BLaER1 treated with 17β-estradiol and CSF1 and Interleukin-3, amounts not matched to agents 10 nM and 100 nM (cell line): ENCODE measurements around the gene TUBA1C.
A peak's percentile ranks its signal among the peaks of the same experiment; 100 is the strongest.
"Not testable (repeated sequence)": the region's sequence is repeated elsewhere in the genome, so short reads cannot be mapped to it uniquely, and the experiment has no call there.

Source experiments
- H3K27ac ChIP-seq, 11 experiments: shearing (Covaris generic); formaldehyde crosslinking; 2 replicates each; pipeline ENCODE4 v1.8.1; 2022
- H3K27me3 ChIP-seq, 11 experiments: shearing (Covaris generic); formaldehyde crosslinking; 2 replicates each; pipeline ENCODE4 v1.8.1; 2022
- H3K36me3 ChIP-seq, 11 experiments: shearing (Covaris generic); formaldehyde crosslinking; 2 replicates each; pipeline ENCODE4 v1.8.1; 2022
- H3K4me1 ChIP-seq, 10 experiments: shearing (Covaris generic); formaldehyde crosslinking; 2 replicates each; pipeline ENCODE4 v1.8.1; 2022
- H3K4me2 ChIP-seq, 11 experiments: shearing (Covaris generic); formaldehyde crosslinking; 2 replicates each; pipeline ENCODE4 v1.8.1; 2022
- H3K4me3 ChIP-seq, 10 experiments: shearing (Covaris generic); formaldehyde crosslinking; 2 replicates each; pipeline ENCODE4 v1.8.1; 2022
- H3K9ac ChIP-seq, 11 experiments: shearing (Covaris generic); formaldehyde crosslinking; 2 replicates each; pipeline ENCODE4 v1.8.1; 2022
- H3K9me3 ChIP-seq, 11 experiments: shearing (Covaris generic); formaldehyde crosslinking; replicated peaks in 1 of 11; 2 replicates each; pipeline ENCODE4 v1.8.1; 2022
- H4K20me1 ChIP-seq, 11 experiments: shearing (Covaris generic); formaldehyde crosslinking; 2 replicates each; pipeline ENCODE4 v1.8.1; 2022
- Cebpa-rat ChIP-seq, 11 experiments: shearing (Covaris generic); IDR thresholded peaks; 2 replicates each; pipeline ENCODE4 v1.8.1; 2022

The TUBA1C gene

GRCh38 chr12:49274396-49275069, 9.7 kb downstream of the TUBA1C start:
- TF ChIP-seq Cebpa-rat (IDR thresholded peaks at IDR 0.05) = no peak
- H3K36me3 ChIP-seq = peaks cover 47 to 61% (median 55%) of the 10 kb centered on the region in 11 experiments

GRCh38 chr12:49276304-49277290, 11.7 kb downstream of the TUBA1C start:
- Histone ChIP-seq H3K9me3 (no peaks in the 10 kb centered on the region), H3K4me1 (peaks cover 15 to 27% (median 20%) of the 10 kb centered on the region in 10 experiments), H3K27ac (no peak overlapping the region), H3K27me3 (no peaks in the 10 kb centered on the region), H3K4me2 (no peak overlapping the region), H3K36me3 (peaks cover 26 to 41% (median 34%) of the 10 kb centered on the region in 11 experiments), H4K20me1 (peaks cover 30 to 63% (median 47%) of the 10 kb centered on the region in 11 experiments; a peak in 21 of 22 replicates), H3K4me3 (no peak overlapping the region), H3K9ac (peak overlapping the region in 1 of 11 experiments; percentile 33; a peak in 1 of 22 replicates)
- no peak for TF ChIP-seq Cebpa-rat (IDR thresholded peaks at IDR 0.05)

More at GRCh38 chr12:49274396-49275069, 9.7 kb downstream of the TUBA1C start:
- no peak overlapping the region for H3K27ac ChIP-seq
- H3K9ac ChIP-seq = no peak overlapping the region
- no peak overlapping the region for H3K4me3 ChIP-seq
- peaks cover 0 to 22% (median 2%) of the 10 kb centered on the region in 10 experiments; a peak in 13 of 20 replicates for H3K4me1 ChIP-seq
- H4K20me1 ChIP-seq = peaks cover 50 to 84% (median 68%) of the 10 kb centered on the region in 11 experiments; a peak in 21 of 22 replicates
- H3K9me3 ChIP-seq = no peaks in the 10 kb centered on the region
- no peak overlapping the region for H3K4me2 ChIP-seq
- no peaks in the 10 kb centered on the region for H3K27me3 ChIP-seq

- Histone ChIP-seq H3K4me3 (no peak overlapping the region), H4K20me1 (peaks cover 26 to 55% (median 41%) of the 10 kb centered on the region in 11 experiments; a peak in 20 of 22 replicates), H3K36me3 (peaks cover 20 to 32% (median 28%) of the 10 kb centered on the region in 11 experiments), H3K27me3 (no peaks in the 10 kb centered on the region), H3K4me1 (peaks cover 14 to 31% (median 25%) of the 10 kb centered on the region in 10 experiments), H3K9me3 (no peaks in the 10 kb centered on the region), H3K4me2 (no peak overlapping the region), H3K27ac (no peak overlapping the region), H3K9ac (peak overlapping the region in 1 of 11 experiments; percentile 33; a peak in 1 of 22 replicates)
- no peak for TF ChIP-seq Cebpa-rat (IDR thresholded peaks at IDR 0.05)
Measured at GRCh38 chr12:49277466-49277865, 12.6 kb downstream of the TUBA1C start.

- TF ChIP-seq Cebpa-rat (IDR thresholded peaks at IDR 0.05) = no peak
- Histone ChIP-seq H3K27ac (no peak overlapping the region), H3K4me1 (peaks cover 14 to 31% (median 25%) of the 10 kb centered on the region in 10 experiments), H4K20me1 (peaks cover 5 to 32% (median 19%) of the 10 kb centered on the region in 11 experiments; a peak in 19 of 22 replicates), H3K9me3 (no peaks in the 10 kb centered on the region), H3K27me3 (no peaks in the 10 kb centered on the region), H3K4me2 (peak overlapping the region in 9 of 11 experiments; percentile 18 to 62 (median 42); a peak in 9 of 22 replicates), H3K9ac (no peak overlapping the region), H3K4me3 (no peak overlapping the region), H3K36me3 (peaks cover 0 to 9% (median 5%) of the 10 kb centered on the region in 11 experiments; a peak in 13 of 22 replicates)
Measured at GRCh38 chr12:49279706-49280159, 14.9 kb downstream of the TUBA1C start.

GRCh38 chr12:49280545-49280944, 15.7 kb downstream of the TUBA1C start:
- not testable (repeated sequence) for H3K36me3 ChIP-seq, H3K9me3 ChIP-seq, H3K27me3 ChIP-seq, H3K4me3 ChIP-seq, H3K27ac ChIP-seq
- Histone ChIP-seq H3K4me1 (peaks cover 14 to 31% (median 25%) of the 10 kb centered on the region in 10 experiments), H3K4me2 (peak overlapping the region; percentile 18 to 62 (median 42); a peak in 18 of 22 replicates), H3K9ac (peak overlapping the region in 1 of 11 experiments; percentile 29; a peak in 1 of 22 replicates), H4K20me1 (peaks cover 0 to 24% (median 11%) of the 10 kb centered on the region in 11 experiments; a peak in 19 of 22 replicates)

GRCh38 chr12:49282302-49282701, 17.4 kb downstream of the TUBA1C start:
- no peak for TF ChIP-seq Cebpa-rat (IDR thresholded peaks at IDR 0.05)
- no peak overlapping the region for H3K27ac ChIP-seq
- H3K36me3 ChIP-seq = no peaks in the 10 kb centered on the region
- peak overlapping the region in 2 of 11 experiments; percentile 7 to 37; a peak in 1 of 22 replicates for H3K4me2 ChIP-seq
- no peaks in the 10 kb centered on the region for H3K27me3 ChIP-seq
- no peak overlapping the region for H3K4me3 ChIP-seq
- no peaks in the 10 kb centered on the region for H3K9me3 ChIP-seq
- H4K20me1 ChIP-seq = peaks cover 0 to 6% (median 0%) of the 10 kb centered on the region in 11 experiments; a peak in 3 of 22 replicates
- no peak overlapping the region for H3K9ac ChIP-seq
- H3K4me1 ChIP-seq = peaks cover 14 to 28% (median 25%) of the 10 kb centered on the region in 10 experiments

GRCh38 chr12:49282740-49283375, 18.0 kb downstream of the TUBA1C start:
- not testable (repeated sequence) for H3K9ac ChIP-seq, H3K4me2 ChIP-seq, H3K4me3 ChIP-seq, H4K20me1 ChIP-seq, H3K9me3 ChIP-seq, H3K27me3 ChIP-seq, H3K27ac ChIP-seq, H3K36me3 ChIP-seq
- peaks cover 14 to 27% (median 25%) of the 10 kb centered on the region in 10 experiments for H3K4me1 ChIP-seq

GRCh38 chr12:49283541-49284429, 18.9 kb downstream of the TUBA1C start:
- no peaks in the 10 kb centered on the region for H4K20me1 ChIP-seq
- no peak overlapping the region for H3K4me2 ChIP-seq
- H3K4me1 ChIP-seq = peaks cover 14 to 27% (median 25%) of the 10 kb centered on the region in 10 experiments
- H3K9ac ChIP-seq = no peak overlapping the region
- no peak overlapping the region for H3K4me3 ChIP-seq
- H3K36me3 ChIP-seq = no peaks in the 10 kb centered on the region
- H3K9me3 ChIP-seq = no peaks in the 10 kb centered on the region
- no peaks in the 10 kb centered on the region for H3K27me3 ChIP-seq
- H3K27ac ChIP-seq = no peak overlapping the region
- no peak for TF ChIP-seq Cebpa-rat (IDR thresholded peaks at IDR 0.05)
